ENCODE data around the gene ZFP36L2.

Gene ZFP36L2

GRCh38 chr2:43202289-43202688 lies 24.1 kb downstream of the ZFP36L2 start:
- Histone ChIP-seq H3K36me3 (ENCODE audit: insufficient read depth, low read length) (no peaks in the 10 kb centered on the region), H3K27ac (no peak overlapping the region), H3K4me3 (no peak overlapping the region), H3K9me3 (ENCODE audit: low read depth, low read length) (no peaks in the 10 kb centered on the region), H3K9ac (ENCODE audit: insufficient read length) (no peak overlapping the region)
- no peak for TF ChIP-seq EZH2 (IDR thresholded peaks at IDR 0.05)
- DNase-seq (ENCODE audit: low read depth, low spot score), result no peak

- no peak for DNase-seq (ENCODE audit: low read depth, low spot score)
- Histone ChIP-seq H3K9me3 (ENCODE audit: low read depth, low read length) (no peaks in the 10 kb centered on the region), H3K36me3 (ENCODE audit: insufficient read depth, low read length) (no peaks in the 10 kb centered on the region), H3K27ac (no peak overlapping the region), H3K9ac (ENCODE audit: insufficient read length) (no peak overlapping the region), H3K4me3 (no peak overlapping the region)
- TF ChIP-seq EZH2 (IDR thresholded peaks at IDR 0.05), result no peak
- no peak for TF ChIP-seq POLR2AphosphoS5 (IDR thresholded peaks at IDR 0.05; ENCODE audit: borderline replicate concordance, low read depth, low read length)
- no peak for TF ChIP-seq FOXP2 (optimal IDR thresholded peaks at IDR 0.05; ENCODE audit: control extremely low read depth, extremely low read length, insufficient read depth)
Measured at GRCh38 chr2:43201497-43201896, 24.9 kb downstream of the ZFP36L2 start.

- DNase-seq (ENCODE audit: low read depth, low spot score), result no peak
- Histone ChIP-seq H3K9me3 (ENCODE audit: low read depth, low read length) (no peaks in the 10 kb centered on the region), H3K27ac (no peak overlapping the region), H3K9ac (ENCODE audit: insufficient read length) (no peak overlapping the region), H3K4me3 (no peak overlapping the region), H3K36me3 (ENCODE audit: insufficient read depth, low read length) (no peaks in the 10 kb centered on the region)
- TF ChIP-seq POLR2AphosphoS5 (IDR thresholded peaks at IDR 0.05; ENCODE audit: borderline replicate concordance, low read depth, low read length) (no peak), EZH2 (IDR thresholded peaks at IDR 0.05) (no peak), FOXP2 (optimal IDR thresholded peaks at IDR 0.05; ENCODE audit: control extremely low read depth, extremely low read length, insufficient read depth) (no peak)
Measured at GRCh38 chr2:43201016-43201415, 25.4 kb downstream of the ZFP36L2 start.

- Histone ChIP-seq H3K36me3 (ENCODE audit: insufficient read depth, low read length) (no peaks in the 10 kb centered on the region), H3K9me3 (ENCODE audit: low read depth, low read length) (no peaks in the 10 kb centered on the region), H3K27ac (no peak overlapping the region), H3K9ac (ENCODE audit: insufficient read length) (no peak overlapping the region), H3K4me3 (no peak overlapping the region)
- TF ChIP-seq FOXP2 (optimal IDR thresholded peaks at IDR 0.05; ENCODE audit: control extremely low read depth, extremely low read length, insufficient read depth), result no peak
- TF ChIP-seq POLR2AphosphoS5 (IDR thresholded peaks at IDR 0.05; ENCODE audit: borderline replicate concordance, low read depth, low read length), result no peak
- TF ChIP-seq EZH2 (IDR thresholded peaks at IDR 0.05), result no peak
- DNase-seq (ENCODE audit: low read depth, low spot score), result no peak
Measured at GRCh38 chr2:43199492-43200488, 26.6 kb downstream of the ZFP36L2 start.

GRCh38 chr2:43198263-43198662 lies 28.1 kb downstream of the ZFP36L2 start:
- DNase-seq (ENCODE audit: low read depth, low spot score), result no peak
- Histone ChIP-seq H3K36me3 (ENCODE audit: insufficient read depth, low read length) (no peaks in the 10 kb centered on the region), H3K27ac (no peak overlapping the region), H3K9me3 (ENCODE audit: low read depth, low read length) (no peaks in the 10 kb centered on the region), H3K4me3 (no peak overlapping the region), H3K9ac (ENCODE audit: insufficient read length) (no peak overlapping the region)
- TF ChIP-seq EZH2 (IDR thresholded peaks at IDR 0.05) (no peak), FOXP2 (optimal IDR thresholded peaks at IDR 0.05; ENCODE audit: control extremely low read depth, extremely low read length, insufficient read depth) (no peak), POLR2AphosphoS5 (IDR thresholded peaks at IDR 0.05; ENCODE audit: borderline replicate concordance, low read depth, low read length) (no peak)

GRCh38 chr2:43197588-43197896 lies 28.9 kb downstream of the ZFP36L2 start:
- TF ChIP-seq POLR2AphosphoS5 (IDR thresholded peaks at IDR 0.05; ENCODE audit: borderline replicate concordance, low read depth, low read length), result no peak
- no peak for TF ChIP-seq FOXP2 (optimal IDR thresholded peaks at IDR 0.05; ENCODE audit: control extremely low read depth, extremely low read length, insufficient read depth)
- no peak for TF ChIP-seq EZH2 (IDR thresholded peaks at IDR 0.05)
- Histone ChIP-seq H3K36me3 (ENCODE audit: insufficient read depth, low read length) (no peaks in the 10 kb centered on the region), H3K9me3 (ENCODE audit: low read depth, low read length) (no peaks in the 10 kb centered on the region), H3K9ac (ENCODE audit: insufficient read length) (no peak overlapping the region), H3K27ac (no peak overlapping the region), H3K4me3 (no peak overlapping the region)
- no peak for DNase-seq (ENCODE audit: low read depth, low spot score)

- no peaks in the 10 kb centered on the region for H3K9me3 ChIP-seq (ENCODE audit: low read depth, low read length)
- no peak overlapping the region for H3K27ac ChIP-seq
- H3K9ac ChIP-seq (ENCODE audit: insufficient read length), result no peak overlapping the region
- H3K36me3 ChIP-seq (ENCODE audit: insufficient read depth, low read length), result no peaks in the 10 kb centered on the region
- TF ChIP-seq EZH2 (IDR thresholded peaks at IDR 0.05), result no peak
- TF ChIP-seq POLR2AphosphoS5 (IDR thresholded peaks at IDR 0.05; ENCODE audit: borderline replicate concordance, low read depth, low read length), result no peak
- no peak for TF ChIP-seq FOXP2 (optimal IDR thresholded peaks at IDR 0.05; ENCODE audit: control extremely low read depth, extremely low read length, insufficient read depth)
- H3K4me3 ChIP-seq, result no peak overlapping the region
- DNase-seq (ENCODE audit: low read depth, low spot score), result no peak
Measured at GRCh38 chr2:43196768-43197587, 29.4 kb downstream of the ZFP36L2 start.

- Histone ChIP-seq H3K36me3 (ENCODE audit: insufficient read depth, low read length) (no peaks in the 10 kb centered on the region), H3K27ac (no peak overlapping the region), H3K9ac (ENCODE audit: insufficient read length) (no peak overlapping the region), H3K9me3 (ENCODE audit: low read depth, low read length) (no peaks in the 10 kb centered on the region), H3K4me3 (no peak overlapping the region)
- DNase-seq (ENCODE audit: low read depth, low spot score), result no peak
- TF ChIP-seq FOXP2 (optimal IDR thresholded peaks at IDR 0.05; ENCODE audit: control extremely low read depth, extremely low read length, insufficient read depth) (no peak), POLR2AphosphoS5 (IDR thresholded peaks at IDR 0.05; ENCODE audit: borderline replicate concordance, low read depth, low read length) (no peak), EZH2 (IDR thresholded peaks at IDR 0.05) (no peak)
Measured at GRCh38 chr2:43194121-43194869, 32.1 kb downstream of the ZFP36L2 start.
